PFSK-1 (cell line): ENCODE measurements around the gene IL17D.

ENCODE experiments used
- FOXP2 ChIP-seq: optimal IDR thresholded peaks from 2 replicates; pipeline ENCODE3; 2011; ENCODE audit warnings: borderline replicate concordance, control low read depth, inconsistent platforms; ENCODE audit not compliant: insufficient read depth; ENCODE audit errors: extremely low read length, extremely low read depth
- POLR2AphosphoS5 ChIP-seq: IDR thresholded peaks from 2 replicates; pipeline ENCODE4 v1.6.1; 2012; ENCODE audit warnings: low read depth, mild to moderate bottlenecking, control low read depth, low read length, moderate library complexity
- SIN3A ChIP-seq: IDR thresholded peaks from 2 replicates; pipeline ENCODE4 v1.6.1; 2012; ENCODE audit warnings: mild to moderate bottlenecking, low read length, moderate library complexity, borderline replicate concordance; ENCODE audit not compliant: insufficient read depth
- TAF1 ChIP-seq: IDR thresholded peaks from 2 replicates; pipeline ENCODE4 v1.6.1; 2012; ENCODE audit warnings: low read length, control low read depth, borderline replicate concordance; ENCODE audit not compliant: insufficient read depth
- TF ChIP-seq, protein P1 (sequence below), 2 experiments: IDR thresholded peaks; 2 replicates each; pipeline versions ENCODE4 v1.6.1 to v1.8.0; 2011 to 2012; ENCODE audit warnings: low read depth in 2 of 2, low read length in 2 of 2, control low read depth in 1 of 2, inconsistent platforms in 1 of 2, mild to moderate bottlenecking in 1 of 2, moderate library complexity in 1 of 2; ENCODE audit not compliant: insufficient read depth in 1 of 2

Gene IL17D

DNA sequence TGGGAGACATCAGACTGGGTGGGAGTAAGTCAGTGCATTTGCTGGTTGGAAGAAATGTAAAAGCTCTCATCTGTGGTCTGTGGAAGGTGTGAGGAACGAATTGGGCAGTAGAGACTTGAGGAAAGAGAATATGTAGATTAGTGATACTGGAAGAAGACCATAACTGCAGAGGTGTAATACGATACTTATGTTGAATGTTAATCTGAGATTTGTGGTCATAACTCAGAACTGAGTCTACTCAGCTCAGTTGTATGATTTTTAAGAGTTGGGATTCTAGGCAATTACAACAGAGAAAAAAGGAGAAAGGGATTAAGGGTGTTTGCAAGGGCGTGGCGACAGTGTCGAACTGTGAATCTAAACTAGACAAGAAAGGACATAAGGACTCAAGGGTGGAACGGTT lies 3.2 kb upstream of the IL17D start:
- TF ChIP-seq, protein P1, sequence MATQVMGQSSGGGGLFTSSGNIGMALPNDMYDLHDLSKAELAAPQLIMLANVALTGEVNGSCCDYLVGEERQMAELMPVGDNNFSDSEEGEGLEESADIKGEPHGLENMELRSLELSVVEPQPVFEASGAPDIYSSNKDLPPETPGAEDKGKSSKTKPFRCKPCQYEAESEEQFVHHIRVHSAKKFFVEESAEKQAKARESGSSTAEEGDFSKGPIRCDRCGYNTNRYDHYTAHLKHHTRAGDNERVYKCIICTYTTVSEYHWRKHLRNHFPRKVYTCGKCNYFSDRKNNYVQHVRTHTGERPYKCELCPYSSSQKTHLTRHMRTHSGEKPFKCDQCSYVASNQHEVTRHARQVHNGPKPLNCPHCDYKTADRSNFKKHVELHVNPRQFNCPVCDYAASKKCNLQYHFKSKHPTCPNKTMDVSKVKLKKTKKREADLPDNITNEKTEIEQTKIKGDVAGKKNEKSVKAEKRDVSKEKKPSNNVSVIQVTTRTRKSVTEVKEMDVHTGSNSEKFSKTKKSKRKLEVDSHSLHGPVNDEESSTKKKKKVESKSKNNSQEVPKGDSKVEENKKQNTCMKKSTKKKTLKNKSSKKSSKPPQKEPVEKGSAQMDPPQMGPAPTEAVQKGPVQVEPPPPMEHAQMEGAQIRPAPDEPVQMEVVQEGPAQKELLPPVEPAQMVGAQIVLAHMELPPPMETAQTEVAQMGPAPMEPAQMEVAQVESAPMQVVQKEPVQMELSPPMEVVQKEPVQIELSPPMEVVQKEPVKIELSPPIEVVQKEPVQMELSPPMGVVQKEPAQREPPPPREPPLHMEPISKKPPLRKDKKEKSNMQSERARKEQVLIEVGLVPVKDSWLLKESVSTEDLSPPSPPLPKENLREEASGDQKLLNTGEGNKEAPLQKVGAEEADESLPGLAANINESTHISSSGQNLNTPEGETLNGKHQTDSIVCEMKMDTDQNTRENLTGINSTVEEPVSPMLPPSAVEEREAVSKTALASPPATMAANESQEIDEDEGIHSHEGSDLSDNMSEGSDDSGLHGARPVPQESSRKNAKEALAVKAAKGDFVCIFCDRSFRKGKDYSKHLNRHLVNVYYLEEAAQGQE (IDR thresholded peaks at IDR 0.05; ENCODE audit: insufficient read depth in 1 of 2, low read depth in 2 of 2, low read length in 2 of 2): no peak
- no peak for TF ChIP-seq SIN3A
- TF ChIP-seq POLR2AphosphoS5: no peak
- TF ChIP-seq FOXP2: no peak
- no peak for TF ChIP-seq TAF1

DNA sequence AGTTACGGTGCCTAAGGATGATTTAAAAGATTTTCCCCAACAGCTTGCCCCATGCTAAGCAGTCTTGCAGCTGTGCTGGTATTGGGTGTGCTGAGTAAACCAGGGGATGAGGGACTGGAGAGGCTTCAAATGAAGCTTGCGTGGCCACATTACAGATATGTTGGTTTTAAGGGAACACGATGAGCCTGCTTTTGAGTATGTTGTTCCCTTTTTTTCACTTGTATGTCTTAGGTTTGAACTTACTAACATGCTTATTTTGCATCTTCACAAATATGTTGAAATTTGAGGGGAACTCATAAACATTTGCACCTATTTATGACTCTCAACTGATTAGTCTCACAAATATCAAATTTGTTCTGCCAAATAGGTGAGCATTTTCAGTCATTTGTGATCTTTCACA lies 2.0 kb upstream of the IL17D start:
- TF ChIP-seq FOXP2 (no peak), POLR2AphosphoS5 (no peak), TAF1 (no peak), SIN3A (no peak)
- TF ChIP-seq, protein P1 (IDR thresholded peaks at IDR 0.05; ENCODE audit: insufficient read depth in 1 of 2, low read depth in 2 of 2, low read length in 2 of 2): no peak

DNA sequence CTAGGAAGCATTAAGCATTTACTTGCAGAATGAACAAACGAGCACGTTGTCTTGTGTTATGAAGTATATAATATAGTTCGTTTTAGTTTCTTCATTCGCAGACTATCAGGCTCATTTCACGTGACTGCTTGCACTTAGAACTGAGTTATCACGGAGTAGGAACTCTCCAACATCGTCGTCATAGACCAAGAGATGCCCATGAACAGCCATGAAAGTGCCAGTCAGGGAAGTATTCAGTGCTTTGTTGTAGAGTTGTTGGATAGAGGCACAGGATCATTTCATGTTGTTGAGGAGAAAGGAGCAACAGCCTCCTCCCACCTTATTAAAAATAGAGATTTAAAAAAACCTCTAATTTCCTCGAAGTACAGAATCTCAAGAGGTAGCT lies 977 bp upstream of the IL17D start:
- TF ChIP-seq SIN3A: no peak
- TF ChIP-seq TAF1: no peak
- no peak for TF ChIP-seq POLR2AphosphoS5
- no peak for TF ChIP-seq FOXP2
- TF ChIP-seq, protein P1 (IDR thresholded peaks at IDR 0.05; ENCODE audit: insufficient read depth in 1 of 2, low read depth in 2 of 2, low read length in 2 of 2): no peak

DNA sequence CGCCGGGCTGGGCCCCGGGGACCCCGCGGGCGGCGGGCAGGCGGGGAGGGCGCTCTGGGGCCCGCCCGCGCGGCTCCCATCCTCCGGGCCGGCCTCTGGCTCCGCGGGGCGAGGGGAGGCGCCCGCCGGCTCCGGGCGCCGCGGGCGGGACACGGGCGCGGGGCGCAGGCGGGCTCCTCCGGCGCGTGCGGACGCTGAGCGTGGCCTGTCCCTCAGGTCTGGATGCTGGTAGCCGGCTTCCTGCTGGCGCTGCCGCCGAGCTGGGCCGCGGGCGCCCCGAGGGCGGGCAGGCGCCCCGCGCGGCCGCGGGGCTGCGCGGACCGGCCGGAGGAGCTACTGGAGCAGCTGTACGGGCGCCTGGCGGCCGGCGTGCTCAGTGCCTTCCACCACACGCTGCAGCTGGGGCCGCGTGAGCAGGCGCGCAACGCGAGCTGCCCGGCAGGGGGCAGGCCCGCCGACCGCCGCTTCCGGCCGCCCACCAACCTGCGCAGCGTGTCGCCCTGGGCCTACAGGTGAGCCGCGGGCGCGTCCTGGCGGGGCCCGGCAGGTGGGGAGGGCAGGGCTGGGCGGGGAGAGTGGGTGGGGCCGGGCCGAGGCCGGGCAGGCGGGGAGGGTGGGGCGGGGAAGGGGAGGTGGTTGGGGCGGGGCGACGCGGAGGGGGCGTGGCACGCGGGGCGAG lies 420 bp downstream of the IL17D start:
- TF ChIP-seq, protein P1 (IDR thresholded peaks at IDR 0.05; ENCODE audit: insufficient read depth in 1 of 2, low read depth in 2 of 2, low read length in 2 of 2): no peak
- TF ChIP-seq SIN3A (no peak), POLR2AphosphoS5 (no peak), TAF1 (no peak), FOXP2 (no peak)

DNA sequence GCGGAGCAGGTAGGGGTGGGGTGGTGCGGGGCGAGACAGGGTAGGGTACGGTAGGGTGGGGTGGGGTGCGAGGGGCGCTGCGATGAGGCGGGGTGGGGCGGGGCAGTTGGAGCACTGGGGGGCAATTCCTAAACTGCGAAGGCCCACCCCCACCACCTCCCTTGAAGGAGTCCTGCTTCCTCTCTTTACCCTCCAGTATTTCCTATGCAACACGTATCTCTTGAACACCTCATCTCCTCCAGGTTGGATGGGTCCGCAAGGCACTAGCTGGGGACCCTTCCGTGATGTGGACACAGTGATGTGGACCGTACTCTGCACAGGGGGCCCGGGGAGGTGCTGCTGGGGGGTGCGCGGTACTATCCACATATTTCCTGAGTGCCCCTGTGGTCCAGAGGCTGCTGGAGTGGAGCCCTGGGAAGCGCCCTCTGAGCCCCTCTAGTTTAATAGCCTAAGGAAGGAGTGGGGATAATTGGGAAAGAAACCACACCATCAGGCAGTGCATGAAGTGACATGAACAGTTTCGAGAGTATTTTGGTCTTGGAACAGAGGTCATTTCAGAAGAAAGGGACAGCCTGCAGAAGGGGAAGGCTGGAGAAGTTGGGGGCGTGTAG lies 1.1 kb downstream of the IL17D start:
- TF ChIP-seq SIN3A: no peak
- TF ChIP-seq FOXP2: no peak
- no peak for TF ChIP-seq POLR2AphosphoS5
- no peak for TF ChIP-seq TAF1
- TF ChIP-seq, protein P1 (IDR thresholded peaks at IDR 0.05; ENCODE audit: insufficient read depth in 1 of 2, low read depth in 2 of 2, low read length in 2 of 2): no peak
